Trophoblast cell (in vitro differentiated cells and primary cell): ENCODE measurements around the gene TOMM20.

ENCODE experiments used
- DNase-seq, 2 donors: peaks; one replicate each; pipeline ENCODE4 v3.0.0-alpha.2; 2016
- H2AFZ ChIP-seq: 2 replicates; pipeline ENCODE4 v1.6.1; 2013; ENCODE audit warnings: low read length, moderate library complexity, mild to moderate bottlenecking; ENCODE audit not compliant: insufficient read depth, poor library complexity
- H2AK5ac ChIP-seq: 2 replicates; pipeline ENCODE4 v1.6.1; 2013; ENCODE audit warnings: mild to moderate bottlenecking, low read length
- H2BK120ac ChIP-seq: 2 replicates; pipeline ENCODE4 v1.6.1; 2013; ENCODE audit warnings: low read length, mild to moderate bottlenecking, moderate library complexity; ENCODE audit not compliant: insufficient read depth, poor library complexity
- H2BK12ac ChIP-seq: 2 replicates; pipeline ENCODE4 v1.6.1; 2013; ENCODE audit warnings: mild to moderate bottlenecking, low read length, moderate library complexity
- H2BK5ac ChIP-seq: 2 replicates; pipeline ENCODE4 v1.6.1; 2013; ENCODE audit warnings: low read length, low read depth, moderate library complexity, mild to moderate bottlenecking; ENCODE audit not compliant: poor library complexity
- H3K14ac ChIP-seq: 2 replicates; pipeline ENCODE4 v1.6.1; 2013; ENCODE audit warnings: mild to moderate bottlenecking, low read length
- H3K18ac ChIP-seq: 2 replicates; pipeline ENCODE4 v1.6.1; 2013; ENCODE audit warnings: mild to moderate bottlenecking, low read length
- H3K23ac ChIP-seq: 2 replicates; pipeline ENCODE4 v1.6.1; 2013; ENCODE audit warnings: low read length
- H3K27ac ChIP-seq: 2 replicates; pipeline ENCODE4 v1.5.1; 2013; ENCODE audit warnings: low read depth, mild to moderate bottlenecking, inconsistent platforms, low read length, moderate library complexity
- H3K27me3 ChIP-seq: 2 replicates; pipeline ENCODE4 v1.6.1; 2013; ENCODE audit warnings: inconsistent platforms, mild to moderate bottlenecking, low read length, moderate library complexity; ENCODE audit not compliant: insufficient read depth
- H3K36me3 ChIP-seq, 2 experiments: 1 replicate in 1 of 2; 2 replicates in 1 of 2; pipeline ENCODE4 v1.6.1; 2013; ENCODE audit warnings: low read length in 2 of 2, mild to moderate bottlenecking in 2 of 2, moderate library complexity in 1 of 2; ENCODE audit not compliant: insufficient read depth in 2 of 2, control insufficient read depth in 1 of 2
- H3K4ac ChIP-seq: 2 replicates; pipeline ENCODE4 v1.6.1; 2013; ENCODE audit warnings: low read depth, mild to moderate bottlenecking, low read length, moderate library complexity
- H3K4me1 ChIP-seq, 2 experiments: 1 replicate in 1 of 2; 2 replicates in 1 of 2; pipeline ENCODE4 v1.6.1; 2013; ENCODE audit warnings: low read length in 2 of 2, mild to moderate bottlenecking in 2 of 2, moderate library complexity in 1 of 2; ENCODE audit not compliant: insufficient read depth in 2 of 2, control insufficient read depth in 1 of 2
- H3K4me2 ChIP-seq: 2 replicates; pipeline ENCODE4 v1.6.1; 2013; ENCODE audit warnings: inconsistent platforms, mild to moderate bottlenecking, low read length, moderate library complexity
- H3K4me3 ChIP-seq: 2 replicates; pipeline ENCODE4 v1.5.1; 2013; ENCODE audit warnings: mild to moderate bottlenecking, low read depth, low read length, inconsistent platforms
- H3K79me1 ChIP-seq: one replicate; pipeline ENCODE4 v1.6.1; 2013; ENCODE audit warnings: low read length
- H3K79me2 ChIP-seq: 2 replicates; pipeline ENCODE4 v1.6.1; 2013; ENCODE audit warnings: low read length, mild to moderate bottlenecking; ENCODE audit not compliant: control insufficient read depth, insufficient read depth, poor library complexity
- H3K9ac ChIP-seq: 2 replicates; pipeline ENCODE4 v1.6.1; 2013; ENCODE audit warnings: mild to moderate bottlenecking, low read length
- H3K9me3 ChIP-seq: 2 replicates; pipeline ENCODE4 v1.6.1; 2013; ENCODE audit warnings: low read depth, mild to moderate bottlenecking, control low read depth, inconsistent platforms, low read length; ENCODE audit not compliant: insufficient read depth
- H4K12ac ChIP-seq: 2 replicates; pipeline ENCODE4 v1.6.1; 2013; ENCODE audit warnings: low read depth, mild to moderate bottlenecking, low read length, moderate library complexity
- H4K8ac ChIP-seq: 2 replicates; pipeline ENCODE4 v1.6.1; 2013; ENCODE audit warnings: low read depth, mild to moderate bottlenecking, low read length, moderate library complexity
- H4K91ac ChIP-seq: one replicate; pipeline ENCODE4 v1.6.1; 2013; ENCODE audit warnings: low read depth, mild to moderate bottlenecking, low read length, moderate library complexity
- WGBS: extraction: QIAGEN DNeasy Blood & Tissue Kit; methylation state at CpG from one replicate; pipeline ENCODE4 v1.1.7; 2013; ENCODE audit warnings: missing lambda C conversion rate; ENCODE audit not compliant: insufficient read length, insufficient coverage; ENCODE audit errors: extremely low coverage; 5-methylcytosine and 5-hydroxymethylcytosine counted together

The TOMM20 gene

DNA sequence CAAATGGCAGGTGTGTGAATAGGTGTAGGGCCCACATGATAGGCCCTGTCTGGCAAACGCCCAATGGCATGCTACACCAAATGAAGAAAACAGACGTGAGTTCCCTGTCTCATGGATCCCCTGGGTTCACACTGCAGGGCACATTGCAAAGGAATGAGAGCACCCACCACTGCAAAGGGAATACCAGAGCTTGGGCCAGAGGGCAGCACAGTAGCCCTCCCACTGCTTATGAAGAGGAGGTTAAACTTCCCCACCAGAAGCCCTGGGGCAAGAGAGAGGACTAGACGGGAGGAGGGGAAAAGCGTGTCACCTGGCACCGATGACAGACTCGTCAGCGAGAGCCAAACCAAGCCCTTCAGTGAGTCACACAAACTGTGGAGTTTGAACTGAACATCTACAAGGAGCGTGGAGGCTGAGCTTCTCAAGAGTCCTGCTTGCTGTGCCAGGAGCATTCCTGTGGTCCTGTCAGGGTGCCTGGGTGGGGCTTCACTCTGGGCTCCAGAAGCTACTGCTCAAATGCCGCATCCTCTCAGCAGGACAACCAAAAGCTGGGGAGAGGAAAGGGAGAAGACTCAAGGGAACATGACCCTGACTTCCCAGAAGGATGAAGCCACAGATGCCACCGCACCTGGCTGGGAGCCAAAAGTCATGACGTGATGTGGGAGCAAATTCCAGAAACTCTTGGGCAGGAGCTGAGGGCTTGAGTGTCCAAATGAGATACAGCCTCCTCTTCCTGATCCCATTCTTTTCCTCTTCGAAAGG, 61.1 kb downstream of the TOMM20 start:
- no peak overlapping the region for H3K4me2 ChIP-seq
- no peak overlapping the region for H4K12ac ChIP-seq
- H3K4me3 ChIP-seq, result no peak overlapping the region
- no peak overlapping the region for H3K14ac ChIP-seq
- H3K27ac ChIP-seq, result peak overlapping the region; percentile 26
- peak overlapping the region; percentile 33 for H2BK5ac ChIP-seq
- peaks cover 16 to 18% of the 10 kb centered on the region in 2 experiments for H3K4me1 ChIP-seq
- H2AFZ ChIP-seq, result peak overlapping the region; percentile 17
- peak overlapping the region; percentile 13 for H4K8ac ChIP-seq
- no peak overlapping the region for H2AK5ac ChIP-seq
- H2BK12ac ChIP-seq, result peak overlapping the region; percentile 23
- peak overlapping the region; percentile 17 for H3K18ac ChIP-seq
- DNase-seq, result peak; percentile 99
- H3K36me3 ChIP-seq, result no peaks in the 10 kb centered on the region
- H3K9ac ChIP-seq, result no peak overlapping the region
- peak overlapping the region; percentile 57 for H2BK120ac ChIP-seq
- peak overlapping the region; percentile 37 for H4K91ac ChIP-seq
- H3K23ac ChIP-seq, result no peak overlapping the region
- H3K79me1 ChIP-seq, result peaks cover 7% of the 10 kb centered on the region
- H3K4ac ChIP-seq, result no peak overlapping the region
- H3K27me3 ChIP-seq, result no peaks in the 10 kb centered on the region
- H3K79me2 ChIP-seq, result no peaks in the 10 kb centered on the region
- no CpG with 5 or more reads among the region's 12 CpGs for WGBS
- no peaks in the 10 kb centered on the region for H3K9me3 ChIP-seq

DNA sequence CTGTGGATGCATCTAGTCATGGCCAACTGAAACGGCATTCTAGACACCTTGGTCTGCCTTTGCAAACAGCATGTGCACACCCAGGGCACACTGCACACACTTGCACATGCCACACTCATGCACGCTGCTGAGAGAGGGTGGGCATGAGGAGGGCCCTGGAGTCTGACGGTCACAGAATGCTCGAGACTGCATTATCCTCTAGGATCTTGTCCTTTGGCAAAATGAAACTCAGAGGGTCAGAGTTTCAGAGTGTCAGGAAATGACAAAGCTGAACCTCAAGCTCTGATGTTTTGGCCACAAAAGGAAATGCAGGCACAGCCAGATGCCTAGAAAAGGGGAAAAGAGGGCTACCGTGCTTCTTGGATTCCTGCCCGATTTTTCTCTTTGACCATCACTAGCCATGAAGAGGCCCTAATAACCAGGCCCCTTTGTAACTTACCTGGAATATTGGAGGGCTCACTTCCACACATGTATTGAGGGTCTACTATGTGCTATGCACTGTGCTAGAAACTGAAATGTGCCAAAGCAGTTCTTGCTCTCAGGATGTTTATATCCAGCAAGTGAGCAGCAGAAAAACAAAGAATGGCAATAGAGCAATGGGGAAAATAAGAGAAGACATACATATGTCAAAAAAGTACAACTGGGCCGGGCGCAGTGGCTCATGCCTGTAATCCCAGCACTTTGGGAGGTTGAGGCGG, 65.4 kb downstream of the TOMM20 start:
- H4K8ac ChIP-seq, result no peak overlapping the region
- H3K36me3 ChIP-seq, result no peaks in the 10 kb centered on the region
- no peak overlapping the region for H3K4me2 ChIP-seq
- H3K79me2 ChIP-seq, result no peaks in the 10 kb centered on the region
- WGBS, result no CpG with 5 or more reads among the region's 9 CpGs
- no peaks in the 10 kb centered on the region for H3K27me3 ChIP-seq
- no peak overlapping the region for H2AK5ac ChIP-seq
- no peak overlapping the region for H2BK120ac ChIP-seq
- no peak overlapping the region for H3K18ac ChIP-seq
- no peak for DNase-seq
- H3K9ac ChIP-seq, result no peak overlapping the region
- peaks cover 11% of the 10 kb centered on the region for H3K79me1 ChIP-seq
- no peak overlapping the region for H3K4ac ChIP-seq
- H3K23ac ChIP-seq, result no peak overlapping the region
- no peak overlapping the region for H4K91ac ChIP-seq
- peaks cover 20 to 34% of the 10 kb centered on the region in 2 experiments for H3K4me1 ChIP-seq
- no peak overlapping the region for H4K12ac ChIP-seq
- no peak overlapping the region for H2AFZ ChIP-seq
- H3K14ac ChIP-seq, result no peak overlapping the region
- no peak overlapping the region for H2BK5ac ChIP-seq
- no peak overlapping the region for H2BK12ac ChIP-seq
- H3K9me3 ChIP-seq, result no peaks in the 10 kb centered on the region
- H3K4me3 ChIP-seq, result no peak overlapping the region
- H3K27ac ChIP-seq, result no peak overlapping the region

DNA sequence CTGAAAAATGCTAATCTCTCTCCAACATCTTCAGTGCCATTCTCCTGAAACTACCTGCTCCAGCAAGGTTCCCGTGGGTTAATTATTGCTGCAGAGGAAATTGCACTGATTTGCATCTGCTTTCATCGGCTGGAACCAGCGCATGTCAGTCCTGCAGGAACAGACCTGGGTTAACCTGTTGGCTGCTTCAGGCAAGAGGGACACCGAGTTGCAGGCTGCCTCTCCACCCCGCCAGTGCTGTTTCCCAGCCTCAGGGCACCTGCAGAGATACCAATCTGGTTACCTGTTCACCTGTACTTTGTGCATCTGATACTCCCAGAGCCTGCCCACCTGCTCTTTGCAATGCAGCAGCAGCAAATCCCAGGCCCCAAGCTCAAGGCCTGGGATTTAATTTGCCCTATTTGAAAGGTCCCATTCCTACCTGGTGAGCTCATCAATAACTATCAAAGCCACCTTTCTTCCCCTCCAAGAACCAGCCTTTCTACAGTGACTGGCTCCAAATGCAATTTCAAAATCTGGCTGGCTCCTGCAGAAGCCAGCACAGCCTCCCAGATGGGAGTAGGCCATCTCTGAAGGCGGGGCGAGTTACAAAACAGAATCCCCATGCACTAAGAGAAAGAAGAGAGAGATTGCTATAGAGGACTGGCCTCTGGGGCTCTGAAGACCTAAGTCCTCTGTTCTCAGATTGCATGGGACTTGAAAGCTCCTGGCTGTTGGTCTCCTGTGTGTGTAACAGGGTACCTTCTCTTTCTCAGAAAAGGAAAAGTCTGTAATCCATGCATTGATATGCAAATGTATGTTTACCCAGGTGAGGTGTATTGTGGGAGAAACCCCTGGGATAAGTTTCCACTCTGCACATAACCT, 67.8 kb downstream of the TOMM20 start:
- Histone ChIP-seq H3K14ac (no peak overlapping the region), H3K9me3 (peaks cover 2% of the 10 kb centered on the region), H2AK5ac (no peak overlapping the region), H2BK5ac (no peak overlapping the region), H3K79me1 (peaks cover 7% of the 10 kb centered on the region), H3K18ac (no peak overlapping the region), H3K9ac (no peak overlapping the region), H2AFZ (no peak overlapping the region), H4K12ac (no peak overlapping the region), H3K36me3 (no peaks in the 10 kb centered on the region), H4K8ac (no peak overlapping the region), H2BK120ac (no peak overlapping the region), H3K4me3 (no peak overlapping the region), H3K27me3 (no peaks in the 10 kb centered on the region), H3K23ac (no peak overlapping the region), H3K27ac (peak overlapping the region; percentile 48), H3K4me1 (peaks cover 9 to 24% of the 10 kb centered on the region in 2 experiments), H3K79me2 (no peaks in the 10 kb centered on the region), H3K4ac (no peak overlapping the region), H3K4me2 (peak overlapping the region; percentile 6), H4K91ac (no peak overlapping the region), H2BK12ac (no peak overlapping the region)
- DNase-seq, result peak; percentile 87 to 88
- WGBS, result no CpG with 5 or more reads among the region's 7 CpGs
